Ishikawa (cell line): ENCODE results near the gene COMMD1.

Source experiments
- CEBPB ChIP-seq: IDR thresholded peaks from 2 replicates; pipeline ENCODE4 v1.6.1; 2012
- CREB1 ChIP-seq: IDR thresholded peaks from 2 replicates; pipeline ENCODE4 v1.6.1; 2012; ENCODE audit warnings: low read depth
- EP300 ChIP-seq: IDR thresholded peaks from 2 replicates; pipeline ENCODE4 v1.6.1; 2012; ENCODE audit warnings: borderline replicate concordance
- FOXM1 ChIP-seq: IDR thresholded peaks from 2 replicates; pipeline ENCODE4 v1.6.1; 2012; ENCODE audit warnings: low read depth, borderline replicate concordance
- MAX ChIP-seq: IDR thresholded peaks from 2 replicates; pipeline ENCODE4 v1.6.1; 2012
- RAD21 ChIP-seq: IDR thresholded peaks from 2 replicates; pipeline ENCODE4 v1.6.1; 2012; ENCODE audit warnings: low read depth
- REST ChIP-seq: IDR thresholded peaks from 2 replicates; pipeline ENCODE4 v1.6.1; 2012; ENCODE audit warnings: low read depth, mild to moderate bottlenecking
- USF1 ChIP-seq: IDR thresholded peaks from 2 replicates; pipeline ENCODE4 v1.6.1; 2012

- TF ChIP-seq FOXM1 (no peak), MAX (no peak), EP300 (no peak), CREB1 (no peak), RAD21 (no peak), CEBPB (no peak), USF1 (no peak), REST (no peak)
Measured at GRCh38 chr2:61885896-61886603, 19.4 kb upstream of the COMMD1 start.
